GM19351 (cell line): ENCODE data around the gene ZNF74.
"Not testable (repeated sequence)": the region's sequence is repeated elsewhere in the genome, so short reads cannot be mapped to it uniquely, and the experiment has no call there.

Source experiments
- ATAC-seq: cut with Tn5 transposase; IDR thresholded peaks from one replicate; pipeline ENCODE4 v1.9.1; 2021; ENCODE audit warnings: mild to moderate bottlenecking, moderate library complexity; ENCODE audit not compliant: unreplicated experiment

The ZNF74 gene

GRCh38 chr22:20399866-20400605, 6.1 kb downstream of the ZNF74 start:
- no peak for ATAC-seq

GRCh38 chr22:20400606-20401375, 6.8 kb downstream of the ZNF74 start:
- no peak for ATAC-seq

GRCh38 chr22:20401376-20402014, 7.5 kb downstream of the ZNF74 start:
- ATAC-seq = no peak

GRCh38 chr22:20402960-20403778, 9.2 kb downstream of the ZNF74 start:
- no peak for ATAC-seq

GRCh38 chr22:20403779-20404140, 9.8 kb downstream of the ZNF74 start:
- no peak for ATAC-seq

GRCh38 chr22:20404881-20405280, 10.9 kb downstream of the ZNF74 start:
- no peak for ATAC-seq

GRCh38 chr22:20405291-20405930, 11.5 kb downstream of the ZNF74 start:
- ATAC-seq = no peak

- ATAC-seq = no peak
These were observed 12.2 kb downstream of the ZNF74 start for GRCh38 chr22:20405931-20406685.

GRCh38 chr22:20406686-20407408, 12.9 kb downstream of the ZNF74 start:
- no peak for ATAC-seq

- no peak for ATAC-seq
These were observed 13.9 kb downstream of the ZNF74 start for GRCh38 chr22:20407829-20408228.

GRCh38 chr22:20408891-20409290, 14.9 kb downstream of the ZNF74 start:
- no peak for ATAC-seq

GRCh38 chr22:20409385-20409784, 15.4 kb downstream of the ZNF74 start:
- ATAC-seq = not testable (repeated sequence)

GRCh38 chr22:20412474-20413216, 18.7 kb downstream of the ZNF74 start:
- ATAC-seq = no peak

- no peak for ATAC-seq
These were observed 19.5 kb downstream of the ZNF74 start for GRCh38 chr22:20413217-20414058.

- no peak for ATAC-seq
These were observed 20.1 kb downstream of the ZNF74 start for GRCh38 chr22:20414059-20414440.

GRCh38 chr22:20414450-20414849, 20.5 kb downstream of the ZNF74 start:
- no peak for ATAC-seq

GRCh38 chr22:20415241-20415640, 21.3 kb downstream of the ZNF74 start:
- ATAC-seq = not testable (repeated sequence)

GRCh38 chr22:20415699-20416098, 21.7 kb downstream of the ZNF74 start:
- ATAC-seq = not testable (repeated sequence)
